Right lobe of liver (tissue), 4 donors: ENCODE results near the gene LIN54.

Experiments
- POLR2A ChIP-seq: fragments of 450-650 bp; IDR thresholded peaks from one replicate; pipeline ENCODE4 v1.6.1; 2017; ENCODE audit warnings: antibody characterized with exemption, mild to moderate bottlenecking
- TF ChIP-seq, protein P1 (sequence below), 4 donors: fragments of 200-600 bp in 3 of 4; fragments of 450-650 bp in 1 of 4; IDR thresholded peaks; one replicate each; pipeline versions ENCODE4 v1.5.1 to v1.8.0; 2016 to 2022; ENCODE audit warnings: antibody characterized with exemption in 4 of 4, mild to moderate bottlenecking in 2 of 4
- donor health status: DM: no; HTN: no; CAD: no.
- donor health status: DM: no; HTN: no; CAD: no.
- donor health status: DM: no; HTN: yes; CAD: no.

- TF ChIP-seq, protein P1, sequence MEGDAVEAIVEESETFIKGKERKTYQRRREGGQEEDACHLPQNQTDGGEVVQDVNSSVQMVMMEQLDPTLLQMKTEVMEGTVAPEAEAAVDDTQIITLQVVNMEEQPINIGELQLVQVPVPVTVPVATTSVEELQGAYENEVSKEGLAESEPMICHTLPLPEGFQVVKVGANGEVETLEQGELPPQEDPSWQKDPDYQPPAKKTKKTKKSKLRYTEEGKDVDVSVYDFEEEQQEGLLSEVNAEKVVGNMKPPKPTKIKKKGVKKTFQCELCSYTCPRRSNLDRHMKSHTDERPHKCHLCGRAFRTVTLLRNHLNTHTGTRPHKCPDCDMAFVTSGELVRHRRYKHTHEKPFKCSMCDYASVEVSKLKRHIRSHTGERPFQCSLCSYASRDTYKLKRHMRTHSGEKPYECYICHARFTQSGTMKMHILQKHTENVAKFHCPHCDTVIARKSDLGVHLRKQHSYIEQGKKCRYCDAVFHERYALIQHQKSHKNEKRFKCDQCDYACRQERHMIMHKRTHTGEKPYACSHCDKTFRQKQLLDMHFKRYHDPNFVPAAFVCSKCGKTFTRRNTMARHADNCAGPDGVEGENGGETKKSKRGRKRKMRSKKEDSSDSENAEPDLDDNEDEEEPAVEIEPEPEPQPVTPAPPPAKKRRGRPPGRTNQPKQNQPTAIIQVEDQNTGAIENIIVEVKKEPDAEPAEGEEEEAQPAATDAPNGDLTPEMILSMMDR (IDR thresholded peaks at IDR 0.05): peak; percentile 39 to 59 (median 43)
- peak; percentile 76 for TF ChIP-seq POLR2A
These were observed 24.2 kb upstream of the LIN54 start, which contains the start of gene COPS4 for GRCh38 chr4:83034630-83035494.
